Smooth muscle cell (in vitro differentiated cells): ENCODE data around the gene MAPT. TPM values are rescaled to one million over a fixed set of nuclear protein-coding genes. Genes with fewer than 3 reads are reported as not detected.

Experiments used
- DNase-seq: peaks from one replicate; lab custom pipeline; 2025; ENCODE audit not compliant: unreplicated experiment; lab: John Stamatoyannopoulos, UW
- H2AFZ ChIP-seq: fragments of 200-600 bp; sonication (generic); 2 replicates; pipeline ENCODE4 v1.6.0; 2016; ENCODE audit warnings: antibody characterized with exemption, low read depth, mild to moderate bottlenecking
- H3F3A ChIP-seq: fragments of 200-600 bp; sonication (generic); 2 replicates; pipeline ENCODE4 v1.6.0; 2017; ENCODE audit warnings: antibody characterized with exemption, low read depth
- H3K27ac ChIP-seq: fragments of 200-600 bp; sonication (generic); 2 replicates; pipeline ENCODE4 v1.5.1; 2016; ENCODE audit warnings: low read depth, mild to moderate bottlenecking
- H3K27me3 ChIP-seq: fragments of 200-600 bp; sonication (generic); 2 replicates; pipeline ENCODE4 v1.6.1; 2016; ENCODE audit warnings: low read depth, mild to moderate bottlenecking
- H3K36me3 ChIP-seq: fragments of 200-600 bp; sonication (generic); 2 replicates; pipeline ENCODE4 v1.5.1; 2016; ENCODE audit warnings: low read depth
- H3K4me1 ChIP-seq: fragments of 200-600 bp; sonication (generic); 2 replicates; pipeline ENCODE4 v1.5.1; 2016; ENCODE audit warnings: low read depth
- H3K4me2 ChIP-seq: fragments of 200-600 bp; sonication (generic); 2 replicates; pipeline ENCODE4 v1.6.0; 2016; ENCODE audit warnings: mild to moderate bottlenecking
- H3K4me3 ChIP-seq: fragments of 200-600 bp; sonication (generic); 2 replicates; pipeline ENCODE4 v1.5.1; 2016; ENCODE audit warnings: mild to moderate bottlenecking
- H3K79me2 ChIP-seq: fragments of 200-600 bp; sonication (generic); 2 replicates; pipeline ENCODE4 v1.6.0; 2016; ENCODE audit warnings: low read depth, mild to moderate bottlenecking
- H3K9ac ChIP-seq: fragments of 200-600 bp; sonication (generic); 2 replicates; pipeline ENCODE4 v1.6.0; 2016; ENCODE audit warnings: low read depth
- H3K9me3 ChIP-seq: fragments of 200-600 bp; sonication (generic); replicated peaks from 2 replicates; pipeline ENCODE4 v1.5.1; 2016; ENCODE audit warnings: low read depth
- H4K20me1 ChIP-seq: fragments of 200-600 bp; sonication (generic); 2 replicates; pipeline ENCODE4 v1.6.0; 2016; ENCODE audit warnings: low read depth
- CTCF ChIP-seq: fragments of 200-600 bp; sonication (generic); IDR thresholded peaks from 2 replicates; pipeline ENCODE4 v1.5.1; 2017; ENCODE audit warnings: borderline replicate concordance, mild to moderate bottlenecking, antibody characterized with exemption; ENCODE audit not compliant: insufficient read depth, poor library complexity, severe bottlenecking
- WGBS: methylation state at CpG from one replicate; pipeline ENCODE4 v1.1.7; 2016; ENCODE audit warnings: low lambda C conversion rate; 5-methylcytosine and 5-hydroxymethylcytosine counted together
- polyA plus RNA-seq: library from polyadenylated mRNA; unstranded; fragments of >200 nt; fragmentation: Nextera tagmentation; extraction: Ambion mirVana; gene quantifications from 2 replicates; pipeline ENCODE4 v1.2.1, GENCODE V29; 2016
- total RNA-seq: library from RNA; depleted of rRNA; stranded (reverse); fragments of >200 nt; gene quantifications from 2 replicates; pipeline ENCODE4 v1.2.3, GENCODE V29; 2014

The MAPT gene
- total and polyA plus RNA-seq, 2 experiments from 2014 or later: 0.49 to 1.7 TPM

DNA sequence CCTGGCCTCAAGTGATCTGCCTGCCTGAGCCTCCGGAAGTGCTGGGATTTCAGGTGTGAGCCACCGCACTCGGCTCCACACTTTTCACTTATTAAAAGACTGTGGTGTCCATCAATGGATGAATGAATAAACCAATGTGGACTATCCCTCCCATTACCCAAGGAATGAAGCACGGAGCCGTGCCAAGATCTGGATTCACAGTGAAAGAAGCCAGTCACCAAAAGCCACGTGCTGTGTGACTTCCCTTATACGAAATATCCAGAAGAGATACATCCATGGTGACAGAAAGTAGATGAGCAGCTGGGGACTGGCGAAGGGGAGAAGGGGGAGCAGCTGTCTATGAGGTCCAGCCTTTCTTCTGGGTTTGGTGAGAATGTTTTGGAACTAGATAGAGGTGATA is 56.5 kb downstream of the MAPT start:
- 76% methylated on average over 8 of the region's 8 CpGs for WGBS
- H3K9ac ChIP-seq: no peak overlapping the region
- H3F3A ChIP-seq: peaks cover 8% of the 10 kb centered on the region
- no peaks in the 10 kb centered on the region for H3K9me3 ChIP-seq
- H3K27ac ChIP-seq: peak overlapping the region; percentile 90
- no peak for TF ChIP-seq CTCF
- no peaks in the 10 kb centered on the region for H3K27me3 ChIP-seq
- no peaks in the 10 kb centered on the region for H3K36me3 ChIP-seq
- no peak overlapping the region for H3K4me3 ChIP-seq
- no peaks in the 10 kb centered on the region for H3K79me2 ChIP-seq
- H3K4me2 ChIP-seq: peak overlapping the region; percentile 80
- no peak for DNase-seq
- H4K20me1 ChIP-seq: no peaks in the 10 kb centered on the region
- no peak overlapping the region for H2AFZ ChIP-seq
- H3K4me1 ChIP-seq: peaks cover 5% of the 10 kb centered on the region

- Histone ChIP-seq H3K4me3 (no peak overlapping the region), H3K27me3 (no peaks in the 10 kb centered on the region), H3K79me2 (no peaks in the 10 kb centered on the region), H4K20me1 (no peaks in the 10 kb centered on the region), H2AFZ (peak overlapping the region; percentile 40), H3K4me2 (peak overlapping the region; percentile 80), H3K4me1 (peaks cover 5% of the 10 kb centered on the region), H3K36me3 (no peaks in the 10 kb centered on the region), H3K9me3 (no peaks in the 10 kb centered on the region), H3F3A (peaks cover 8% of the 10 kb centered on the region), H3K27ac (peak overlapping the region; percentile 90), H3K9ac (peak overlapping the region; percentile 67)
- no peak for TF ChIP-seq CTCF
- no peak for DNase-seq
- WGBS: 26% methylated on average over 10 of the region's 10 CpGs
Measured at GRCh38 chr17:45951403-45951802, 57.0 kb downstream of the MAPT start.

GRCh38 chr17:45951941-45952340 is 57.6 kb downstream of the MAPT start:
- H4K20me1 ChIP-seq: no peaks in the 10 kb centered on the region
- peak overlapping the region; percentile 90 for H3K27ac ChIP-seq
- H3K27me3 ChIP-seq: no peaks in the 10 kb centered on the region
- peak overlapping the region; percentile 80 for H3K4me2 ChIP-seq
- H3K4me3 ChIP-seq: no peak overlapping the region
- DNase-seq: no peak
- no peaks in the 10 kb centered on the region for H3K9me3 ChIP-seq
- peaks cover 5% of the 10 kb centered on the region for H3K4me1 ChIP-seq
- no peak for TF ChIP-seq CTCF
- H3F3A ChIP-seq: peaks cover 8% of the 10 kb centered on the region
- peak overlapping the region; percentile 40 for H2AFZ ChIP-seq
- H3K36me3 ChIP-seq: no peaks in the 10 kb centered on the region
- 12% methylated on average over 6 of the region's 6 CpGs for WGBS
- no peaks in the 10 kb centered on the region for H3K79me2 ChIP-seq
- peak overlapping the region; percentile 67 for H3K9ac ChIP-seq

DNA sequence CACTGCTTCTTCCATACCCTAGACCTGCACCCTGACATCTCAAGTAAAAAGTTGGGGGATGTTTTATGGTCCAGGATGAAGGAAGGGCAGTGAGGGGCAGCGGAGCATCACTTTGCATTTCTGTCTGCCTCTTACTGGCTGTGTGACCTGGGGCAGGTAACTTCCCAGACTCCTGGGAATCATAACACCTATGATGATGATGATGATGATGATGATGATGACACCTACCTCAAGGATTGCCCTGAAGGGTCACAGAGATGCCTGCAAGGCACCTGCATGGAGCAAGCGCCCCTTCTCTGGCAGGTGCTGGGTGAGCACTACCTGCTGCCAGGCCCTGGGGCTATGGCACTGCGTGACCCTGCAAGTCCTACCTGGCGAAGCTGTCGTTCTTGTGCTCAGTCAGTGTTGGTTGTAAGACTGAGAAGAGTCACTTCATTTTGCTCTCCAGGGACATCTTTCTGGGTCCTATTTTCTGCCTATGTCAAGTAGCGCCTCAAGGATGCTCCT is 58.5 kb downstream of the MAPT start:
- H3K36me3 ChIP-seq: no peaks in the 10 kb centered on the region
- TF ChIP-seq CTCF: no peak
- no peaks in the 10 kb centered on the region for H3K27me3 ChIP-seq
- H4K20me1 ChIP-seq: no peaks in the 10 kb centered on the region
- no peak for DNase-seq
- no peaks in the 10 kb centered on the region for H3K79me2 ChIP-seq
- H3K27ac ChIP-seq: no peak overlapping the region
- 96% methylated on average over 6 of the region's 6 CpGs for WGBS
- H3K4me1 ChIP-seq: peaks cover 5% of the 10 kb centered on the region
- peaks cover 8% of the 10 kb centered on the region for H3F3A ChIP-seq
- H3K9ac ChIP-seq: no peak overlapping the region
- no peak overlapping the region for H2AFZ ChIP-seq
- H3K4me2 ChIP-seq: no peak overlapping the region
- H3K9me3 ChIP-seq: no peaks in the 10 kb centered on the region
- no peak overlapping the region for H3K4me3 ChIP-seq
